Ectodermal cell (in vitro differentiated cells): ENCODE measurements around the gene IL18R1.

Experiments
- H3K27ac ChIP-seq: 2 replicates; pipeline ENCODE4 v1.7.0; 2013; ENCODE audit warnings: mild to moderate bottlenecking, low read depth, low read length; ENCODE audit not compliant: insufficient read depth, poor library complexity, severe bottlenecking
- H3K27me3 ChIP-seq: 2 replicates; pipeline ENCODE4 v1.7.0; 2013; ENCODE audit warnings: mild to moderate bottlenecking, low read length; ENCODE audit not compliant: insufficient read depth, control insufficient read depth, poor library complexity, severe bottlenecking
- H3K36me3 ChIP-seq: one replicate; pipeline ENCODE4 v1.7.0; 2013; ENCODE audit warnings: low read length; ENCODE audit not compliant: control insufficient read depth, insufficient read depth
- H3K4me1 ChIP-seq: one replicate; pipeline ENCODE4 v1.7.0; 2013; ENCODE audit warnings: low read length; ENCODE audit not compliant: control insufficient read depth, insufficient read depth
- H3K4me3 ChIP-seq: 2 replicates; pipeline ENCODE4 v1.7.0; 2013; ENCODE audit warnings: low read depth, low read length, control low read depth; ENCODE audit not compliant: insufficient read depth
- H3K9me3 ChIP-seq: 2 replicates; pipeline ENCODE4 v1.7.0; 2013; ENCODE audit warnings: mild to moderate bottlenecking, low read length, moderate library complexity; ENCODE audit not compliant: control insufficient read depth
- WGBS, 2 experiments: methylation state at CpG; one replicate each; pipeline ENCODE4 v1.1.7; 2013; ENCODE audit warnings: missing lambda C conversion rate in 2 of 2; 5-methylcytosine and 5-hydroxymethylcytosine counted together

The IL18R1 gene

GRCh38 chr2:102361632-102362241 is 6.1 kb downstream of the IL18R1 start:
- Histone ChIP-seq H3K4me1 (no peaks in the 10 kb centered on the region), H3K27ac (no peak overlapping the region), H3K4me3 (no peak overlapping the region), H3K27me3 (peaks cover 9% of the 10 kb centered on the region), H3K36me3 (no peaks in the 10 kb centered on the region), H3K9me3 (peaks cover 2% of the 10 kb centered on the region)
- 77 to 78% methylated on average over 4 of the region's 5 CpGs for WGBS, 2 experiments

- 79 to 88% methylated on average over 1 of the region's 1 CpG for WGBS, 2 experiments
- Histone ChIP-seq H3K36me3 (no peaks in the 10 kb centered on the region), H3K4me3 (no peak overlapping the region), H3K27ac (no peak overlapping the region), H3K9me3 (peaks cover 2% of the 10 kb centered on the region), H3K27me3 (no peaks in the 10 kb centered on the region), H3K4me1 (no peaks in the 10 kb centered on the region)
These were observed 10.2 kb downstream of the IL18R1 start for GRCh38 chr2:102365763-102366162.

DNA sequence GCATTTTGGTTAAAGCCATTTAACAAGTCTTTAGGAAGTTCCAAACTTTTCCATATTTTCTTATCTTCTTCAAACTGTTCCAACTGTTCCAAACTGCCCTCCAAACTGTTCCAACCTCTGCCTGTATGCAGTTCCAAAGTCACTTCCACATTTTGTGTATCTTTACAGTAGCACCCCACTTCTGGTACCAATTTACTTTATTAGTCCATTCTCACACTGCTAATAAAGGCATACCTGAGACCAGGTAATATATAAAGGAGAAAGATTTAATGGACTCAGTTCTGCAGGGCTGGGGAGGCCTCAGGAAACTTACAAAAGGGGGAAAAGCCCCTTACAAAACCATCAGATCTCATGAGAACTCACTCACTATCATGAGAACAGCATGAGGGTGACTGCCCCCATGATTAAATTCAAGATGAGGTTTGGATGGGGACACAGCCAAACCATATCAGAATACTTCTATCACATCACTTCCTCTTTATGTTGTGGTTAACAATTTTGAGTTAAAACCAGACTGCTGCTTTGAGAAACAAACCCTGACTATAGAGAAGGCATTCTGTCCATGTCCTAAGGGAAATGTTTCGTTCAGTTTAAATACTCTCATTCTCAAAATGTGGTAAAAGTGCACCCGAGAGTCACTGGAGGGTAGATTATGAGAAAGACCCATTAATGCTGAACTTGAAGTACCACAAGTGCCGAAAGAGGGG is 11.0 kb downstream of the IL18R1 start:
- H3K36me3 ChIP-seq, result no peaks in the 10 kb centered on the region
- H3K4me1 ChIP-seq, result no peaks in the 10 kb centered on the region
- H3K9me3 ChIP-seq, result peaks cover 2% of the 10 kb centered on the region
- no peak overlapping the region for H3K4me3 ChIP-seq
- WGBS, 2 experiments, result 91 to 96% methylated on average over 3 of the region's 3 CpGs
- H3K27me3 ChIP-seq, result no peaks in the 10 kb centered on the region
- H3K27ac ChIP-seq, result no peak overlapping the region

DNA sequence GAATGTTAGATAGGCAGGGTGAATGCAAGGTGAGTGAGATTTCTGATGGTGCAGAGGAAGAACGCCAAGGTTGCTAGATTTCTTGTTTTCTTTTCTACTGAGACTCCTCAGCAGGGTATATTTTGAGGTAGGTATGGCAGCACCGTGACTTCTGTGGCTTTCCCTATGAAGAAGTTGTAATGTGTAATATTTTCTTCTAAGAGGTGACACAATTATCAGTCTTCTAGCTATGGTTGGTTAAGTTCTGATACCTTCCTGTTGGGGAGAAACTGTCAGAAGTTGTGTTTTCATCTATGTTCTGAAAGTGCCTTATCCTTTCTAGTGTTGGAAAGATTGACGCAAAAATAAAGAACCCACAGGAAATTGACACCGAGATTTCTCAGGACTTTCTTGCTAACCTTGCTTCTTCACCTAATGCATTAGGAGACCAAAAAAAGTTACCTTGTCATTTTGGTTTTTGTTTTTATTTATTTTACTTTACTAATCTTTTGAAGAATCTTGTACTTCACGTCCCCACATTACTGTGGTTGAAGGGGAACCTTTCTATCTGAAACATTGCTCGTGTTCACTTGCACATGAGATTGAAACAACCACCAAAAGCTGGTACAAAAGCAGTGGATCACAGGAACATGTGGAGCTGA is 11.9 kb downstream of the IL18R1 start:
- WGBS, 2 experiments, result 83 to 90% methylated on average over 6 of the region's 6 CpGs
- H3K9me3 ChIP-seq, result peaks cover 2% of the 10 kb centered on the region

GRCh38 chr2:102368461-102369109 is 13.0 kb downstream of the IL18R1 start:
- H3K4me3 ChIP-seq, result no peak overlapping the region
- 84 to 90% methylated on average over 4 of the region's 5 CpGs for WGBS, 2 experiments

More for the DNA sequence above, 11.9 kb downstream of the IL18R1 start:
- no peak overlapping the region for H3K27ac ChIP-seq
- H3K36me3 ChIP-seq, result no peaks in the 10 kb centered on the region
- H3K4me3 ChIP-seq, result no peak overlapping the region
- no peaks in the 10 kb centered on the region for H3K27me3 ChIP-seq
- no peaks in the 10 kb centered on the region for H3K4me1 ChIP-seq

DNA sequence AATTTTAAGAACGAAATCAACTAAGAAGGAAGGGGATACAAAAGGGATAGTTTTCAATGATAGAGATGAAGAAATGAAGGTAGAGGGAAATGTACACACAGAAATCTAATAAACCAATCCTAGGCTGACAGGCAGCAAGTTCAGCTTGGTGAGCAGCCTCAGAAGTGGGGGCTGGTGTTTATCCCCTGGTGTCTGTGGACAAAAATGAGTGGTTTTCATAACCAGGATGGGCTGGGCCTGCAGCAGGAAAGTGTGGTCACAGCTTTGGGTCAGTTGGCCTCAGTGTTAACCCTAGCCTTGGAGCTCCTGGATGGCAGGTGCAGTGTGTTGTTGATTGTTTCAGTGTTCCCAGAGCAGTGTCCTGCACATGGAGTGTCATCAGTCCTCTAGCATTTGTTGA is 14.3 kb downstream of the IL18R1 start:
- no peak overlapping the region for H3K4me3 ChIP-seq
- no CpG with 5 or more reads among the region's 1 CpG for WGBS, 2 experiments
- peaks cover 2% of the 10 kb centered on the region for H3K9me3 ChIP-seq
- no peaks in the 10 kb centered on the region for H3K4me1 ChIP-seq
- H3K36me3 ChIP-seq, result no peaks in the 10 kb centered on the region
- H3K27ac ChIP-seq, result no peak overlapping the region
- no peaks in the 10 kb centered on the region for H3K27me3 ChIP-seq

More at GRCh38 chr2:102368461-102369109, 13.0 kb downstream of the IL18R1 start:
- H3K27ac ChIP-seq, result no peak overlapping the region
- H3K9me3 ChIP-seq, result peaks cover 2% of the 10 kb centered on the region
- no peaks in the 10 kb centered on the region for H3K4me1 ChIP-seq
- H3K27me3 ChIP-seq, result no peaks in the 10 kb centered on the region
- no peaks in the 10 kb centered on the region for H3K36me3 ChIP-seq

- no peaks in the 10 kb centered on the region for H3K36me3 ChIP-seq
- no peaks in the 10 kb centered on the region for H3K9me3 ChIP-seq
- no peaks in the 10 kb centered on the region for H3K4me1 ChIP-seq
- no peak overlapping the region for H3K4me3 ChIP-seq
- WGBS, 2 experiments, result 71 to 75% methylated on average over 1 of the region's 1 CpG
- no peak overlapping the region for H3K27ac ChIP-seq
- no peaks in the 10 kb centered on the region for H3K27me3 ChIP-seq
These were observed 20.5 kb downstream of the IL18R1 start for GRCh38 chr2:102376052-102376591.

DNA sequence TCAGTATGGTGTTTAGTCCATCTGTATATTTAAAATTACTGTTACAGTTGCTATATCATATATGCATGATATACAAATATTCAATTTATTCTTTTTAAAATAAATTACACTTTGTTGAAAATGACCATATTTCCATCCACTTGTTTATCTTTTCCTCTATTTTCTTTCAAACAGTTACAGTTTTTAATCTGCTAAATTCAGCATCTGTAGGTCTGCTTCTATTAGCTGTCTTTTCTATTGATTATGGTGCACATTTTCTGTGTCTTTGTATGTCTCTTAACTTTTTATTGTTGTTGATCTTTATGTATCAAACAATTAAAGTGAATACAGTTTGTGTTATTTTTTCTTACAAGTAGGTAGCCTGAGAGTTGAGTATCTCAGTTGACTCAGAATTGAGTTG is 28.1 kb downstream of the IL18R1 start:
- Histone ChIP-seq H3K4me3 (no peak overlapping the region), H3K27me3 (no peaks in the 10 kb centered on the region), H3K4me1 (no peaks in the 10 kb centered on the region), H3K36me3 (no peaks in the 10 kb centered on the region), H3K9me3 (peaks cover 2% of the 10 kb centered on the region), H3K27ac (no peak overlapping the region)

DNA sequence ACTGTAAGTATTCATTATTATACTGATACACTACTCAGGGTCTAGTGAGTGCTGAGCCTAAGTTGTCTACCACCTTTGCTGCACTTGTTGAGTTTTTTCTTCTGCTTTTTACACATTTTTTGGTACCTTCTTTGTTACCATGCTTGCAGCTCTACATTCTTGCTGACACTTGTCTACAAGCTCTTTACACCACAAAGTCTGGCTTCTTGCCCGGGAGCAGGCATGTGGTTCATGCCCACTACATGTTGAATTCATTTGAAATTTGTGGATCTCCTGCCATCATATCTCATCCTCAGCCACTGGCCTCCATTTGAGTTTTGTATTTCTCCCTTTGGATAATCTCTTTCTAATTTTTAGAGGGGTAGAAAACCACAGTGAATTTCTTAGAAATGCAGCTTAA is 29.9 kb downstream of the IL18R1 start:
- H3K36me3 ChIP-seq, result no peaks in the 10 kb centered on the region
- H3K27ac ChIP-seq, result no peak overlapping the region
- no peaks in the 10 kb centered on the region for H3K4me1 ChIP-seq
- H3K9me3 ChIP-seq, result peaks cover 2% of the 10 kb centered on the region
- no peaks in the 10 kb centered on the region for H3K27me3 ChIP-seq
- WGBS, 2 experiments, result 89 to 90% methylated on average over 1 of the region's 1 CpG
- no peak overlapping the region for H3K4me3 ChIP-seq

DNA sequence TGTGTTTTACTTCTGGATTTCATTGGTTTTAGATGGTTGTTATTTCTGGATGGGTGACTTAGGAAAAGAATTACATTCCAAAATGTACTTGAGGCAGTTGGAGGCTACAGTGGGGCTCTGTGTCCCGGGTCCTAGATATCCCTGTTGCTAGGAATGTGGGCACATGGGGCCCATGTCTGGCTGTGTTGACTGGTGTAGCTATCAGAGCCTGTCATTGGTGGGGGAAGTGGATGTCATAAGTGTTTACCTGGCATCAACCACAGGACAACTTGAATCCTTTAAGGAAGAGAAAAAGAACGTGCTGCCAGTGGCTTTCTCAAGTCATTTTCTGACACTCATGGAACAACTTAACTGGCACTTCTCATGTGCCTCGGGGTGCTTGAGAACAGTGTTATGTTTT is 30.4 kb downstream of the IL18R1 start:
- H3K36me3 ChIP-seq, result no peaks in the 10 kb centered on the region
- H3K4me1 ChIP-seq, result no peaks in the 10 kb centered on the region
- 90 to 91% methylated on average over 3 of the region's 3 CpGs for WGBS, 2 experiments
- H3K27ac ChIP-seq, result no peak overlapping the region
- H3K9me3 ChIP-seq, result peaks cover 2% of the 10 kb centered on the region
- no peaks in the 10 kb centered on the region for H3K27me3 ChIP-seq
- no peak overlapping the region for H3K4me3 ChIP-seq
